ACC112 (cell line): ENCODE measurements around the gene ATRIP.
A peak's percentile ranks its signal among the peaks of the same experiment; 100 is the strongest.

Experiments used
- H2AFZ ChIP-seq: fragments of 200-600 bp; sonication (generic); one replicate; pipeline ENCODE4 v1.6.0; 2017; ENCODE audit warnings: antibody characterized with exemption, low read length; ENCODE audit not compliant: unreplicated experiment
- H3K27ac ChIP-seq: fragments of 200-600 bp; sonication (generic); 2 replicates; pipeline ENCODE4 v1.5.1; 2014; ENCODE audit warnings: low read depth, mild to moderate bottlenecking, antibody characterized with exemption, low read length, moderate library complexity
- H3K27me3 ChIP-seq: fragments of 200-600 bp; sonication (generic); 2 replicates; pipeline ENCODE4 v1.6.1; 2014; ENCODE audit warnings: mild to moderate bottlenecking, antibody characterized with exemption, low read length, moderate library complexity, mixed read lengths; ENCODE audit not compliant: insufficient read depth
- H3K36me3 ChIP-seq: fragments of 200-600 bp; sonication (generic); 2 replicates; pipeline ENCODE4 v1.6.1; 2016; ENCODE audit warnings: mild to moderate bottlenecking, antibody characterized with exemption, low read length, moderate library complexity, mixed read lengths; ENCODE audit not compliant: insufficient read depth
- H3K4me1 ChIP-seq: fragments of 200-600 bp; sonication (generic); one replicate; pipeline ENCODE4 v1.6.1; 2016; ENCODE audit warnings: low read length, mixed read lengths; ENCODE audit not compliant: insufficient read depth, unreplicated experiment, control insufficient read depth
- H3K4me3 ChIP-seq: fragments of 200-600 bp; sonication (generic); 2 replicates; pipeline ENCODE4 v1.5.1; 2014; ENCODE audit warnings: mild to moderate bottlenecking, low read depth, low read length
- H3K79me2 ChIP-seq: fragments of 200-600 bp; sonication (generic); one replicate; pipeline ENCODE4 v1.6.0; 2016; ENCODE audit warnings: low read length; ENCODE audit not compliant: control insufficient read depth, unreplicated experiment, insufficient read depth

The ATRIP gene

GRCh38 chr3:48433472-48434118 lies 12.9 kb upstream of the ATRIP start:
- no peak overlapping the region for H2AFZ ChIP-seq
- H3K4me3 ChIP-seq: no peak overlapping the region
- H3K79me2 ChIP-seq: peaks cover 5% of the 10 kb centered on the region
- peaks cover 12% of the 10 kb centered on the region; the same call in 1 of the 2 replicates for H3K36me3 ChIP-seq
- H3K27ac ChIP-seq: no peak overlapping the region
- H3K27me3 ChIP-seq: no peaks in the 10 kb centered on the region
- peaks cover 32% of the 10 kb centered on the region for H3K4me1 ChIP-seq

GRCh38 chr3:48434591-48435222 lies 11.8 kb upstream of the ATRIP start:
- peaks cover 12% of the 10 kb centered on the region; the same call in 1 of the 2 replicates for H3K36me3 ChIP-seq
- no peaks in the 10 kb centered on the region for H3K27me3 ChIP-seq
- peak overlapping the region; percentile 41; the same call in 1 of the 2 replicates for H3K27ac ChIP-seq
- no peak overlapping the region for H2AFZ ChIP-seq
- H3K79me2 ChIP-seq: peaks cover 16% of the 10 kb centered on the region
- peaks cover 31% of the 10 kb centered on the region for H3K4me1 ChIP-seq
- no peak overlapping the region for H3K4me3 ChIP-seq

- Histone ChIP-seq H2AFZ (no peak overlapping the region), H3K36me3 (peaks cover 12% of the 10 kb centered on the region; the same call in 1 of the 2 replicates), H3K4me3 (no peak overlapping the region), H3K4me1 (peaks cover 26% of the 10 kb centered on the region), H3K27ac (no peak overlapping the region), H3K27me3 (no peaks in the 10 kb centered on the region), H3K79me2 (peaks cover 19% of the 10 kb centered on the region)
Observed at GRCh38 chr3:48435223-48435595, 11.3 kb upstream of the ATRIP start.

GRCh38 chr3:48435774-48436476 lies 10.6 kb upstream of the ATRIP start:
- Histone ChIP-seq H3K4me1 (peaks cover 23% of the 10 kb centered on the region), H2AFZ (no peak overlapping the region)

GRCh38 chr3:48436477-48436787 lies 10.1 kb upstream of the ATRIP start:
- Histone ChIP-seq H3K4me1 (peaks cover 25% of the 10 kb centered on the region), H3K27me3 (no peaks in the 10 kb centered on the region), H3K36me3 (peaks cover 12% of the 10 kb centered on the region; the same call in 1 of the 2 replicates), H3K79me2 (peaks cover 31% of the 10 kb centered on the region), H3K27ac (no peak overlapping the region), H3K4me3 (no peak overlapping the region), H2AFZ (no peak overlapping the region)

More at GRCh38 chr3:48435774-48436476, 10.6 kb upstream of the ATRIP start:
- Histone ChIP-seq H3K36me3 (peaks cover 12% of the 10 kb centered on the region; the same call in 1 of the 2 replicates), H3K4me3 (no peak overlapping the region), H3K79me2 (peaks cover 26% of the 10 kb centered on the region), H3K27ac (no peak overlapping the region), H3K27me3 (no peaks in the 10 kb centered on the region)

GRCh38 chr3:48436855-48437254 lies 9.7 kb upstream of the ATRIP start:
- Histone ChIP-seq H3K79me2 (peaks cover 35% of the 10 kb centered on the region), H3K36me3 (peaks cover 15% of the 10 kb centered on the region; the same call in 1 of the 2 replicates), H3K27me3 (no peaks in the 10 kb centered on the region), H3K27ac (no peak overlapping the region), H3K4me1 (peaks cover 29% of the 10 kb centered on the region), H3K4me3 (no peak overlapping the region), H2AFZ (no peak overlapping the region)

GRCh38 chr3:48437812-48438211 lies 8.7 kb upstream of the ATRIP start:
- no peaks in the 10 kb centered on the region for H3K27me3 ChIP-seq
- H3K36me3 ChIP-seq: peaks cover 13% of the 10 kb centered on the region; the same call in 1 of the 2 replicates
- H3K79me2 ChIP-seq: peaks cover 42% of the 10 kb centered on the region
- no peak overlapping the region for H2AFZ ChIP-seq
- no peak overlapping the region for H3K27ac ChIP-seq
- peaks cover 32% of the 10 kb centered on the region for H3K4me1 ChIP-seq
- H3K4me3 ChIP-seq: no peak overlapping the region

GRCh38 chr3:48439820-48440589 lies 6.5 kb upstream of the ATRIP start, which contains the start of the genes CCDC51 and TMA7:
CCDC51 (minus strand) TSS chr3:48440119; CDS start chr3:48435128, 4,991 bp downstream.
TMA7 (plus strand) TSS chr3:48440257; CDS start chr3:48440297, 40 bp downstream.
- peak within 1 kb of the TSS; percentile 99 for H3K4me3 ChIP-seq
- peak within 1 kb of the TSS; percentile 85 for H2AFZ ChIP-seq
- peaks cover 10% of the 10 kb centered on the region for H3K4me1 ChIP-seq
- no peaks in the 10 kb centered on the region for H3K27me3 ChIP-seq
- peaks cover 8% of the 10 kb centered on the region; the same call in 1 of the 2 replicates for H3K36me3 ChIP-seq
- H3K79me2 ChIP-seq: peaks cover 44% of the 10 kb centered on the region
- peak within 1 kb of the TSS; percentile 60 for H3K27ac ChIP-seq

GRCh38 chr3:48440590-48440958 lies 6.0 kb upstream of the ATRIP start:
- Histone ChIP-seq H3K27me3 (no peaks in the 10 kb centered on the region), H3K4me1 (peaks cover 10% of the 10 kb centered on the region), H3K4me3 (peak overlapping the region; percentile 99), H3K79me2 (peaks cover 42% of the 10 kb centered on the region), H3K27ac (peak overlapping the region; percentile 60), H2AFZ (no peak overlapping the region), H3K36me3 (peaks cover 8% of the 10 kb centered on the region; the same call in 1 of the 2 replicates)

GRCh38 chr3:48441940-48442339 lies 4.6 kb upstream of the ATRIP start:
- H2AFZ ChIP-seq: no peak overlapping the region
- peaks cover 14% of the 10 kb centered on the region for H3K4me1 ChIP-seq
- H3K27me3 ChIP-seq: no peaks in the 10 kb centered on the region
- peaks cover 50% of the 10 kb centered on the region for H3K79me2 ChIP-seq
- peak overlapping the region; percentile 99 for H3K4me3 ChIP-seq
- no peak overlapping the region for H3K27ac ChIP-seq
- H3K36me3 ChIP-seq: peaks cover 8% of the 10 kb centered on the region; the same call in 1 of the 2 replicates
